HG03442 (cell line): ENCODE results near the gene CST8.

ENCODE experiments used
- ATAC-seq: cut with Tn5 transposase; IDR thresholded peaks from one replicate; pipeline ENCODE4 v1.9.1; 2021; ENCODE audit warnings: mild to moderate bottlenecking, moderate library complexity; ENCODE audit not compliant: unreplicated experiment

CST8 gene

DNA sequence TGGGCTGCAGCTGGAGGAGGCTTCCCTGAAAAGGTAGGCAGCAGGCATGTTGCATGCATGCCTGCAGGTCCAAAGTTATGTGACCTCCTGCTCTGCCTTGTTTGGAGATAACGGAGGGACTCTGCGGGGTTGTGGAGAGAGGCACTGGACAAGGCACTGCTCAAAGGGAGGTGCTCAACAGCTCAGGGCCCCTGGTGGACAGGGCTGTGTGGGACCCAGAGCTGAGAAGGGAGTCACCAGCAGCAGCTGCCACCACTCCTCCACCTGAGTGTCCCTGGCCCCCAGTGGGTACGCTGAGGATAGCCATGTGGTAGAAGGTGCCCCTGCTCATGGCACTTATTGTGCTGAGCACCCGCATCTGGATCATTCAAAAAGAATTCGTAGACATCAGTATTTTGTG lies 15.5 kb upstream of the CST8 start:
- no peak for ATAC-seq

DNA sequence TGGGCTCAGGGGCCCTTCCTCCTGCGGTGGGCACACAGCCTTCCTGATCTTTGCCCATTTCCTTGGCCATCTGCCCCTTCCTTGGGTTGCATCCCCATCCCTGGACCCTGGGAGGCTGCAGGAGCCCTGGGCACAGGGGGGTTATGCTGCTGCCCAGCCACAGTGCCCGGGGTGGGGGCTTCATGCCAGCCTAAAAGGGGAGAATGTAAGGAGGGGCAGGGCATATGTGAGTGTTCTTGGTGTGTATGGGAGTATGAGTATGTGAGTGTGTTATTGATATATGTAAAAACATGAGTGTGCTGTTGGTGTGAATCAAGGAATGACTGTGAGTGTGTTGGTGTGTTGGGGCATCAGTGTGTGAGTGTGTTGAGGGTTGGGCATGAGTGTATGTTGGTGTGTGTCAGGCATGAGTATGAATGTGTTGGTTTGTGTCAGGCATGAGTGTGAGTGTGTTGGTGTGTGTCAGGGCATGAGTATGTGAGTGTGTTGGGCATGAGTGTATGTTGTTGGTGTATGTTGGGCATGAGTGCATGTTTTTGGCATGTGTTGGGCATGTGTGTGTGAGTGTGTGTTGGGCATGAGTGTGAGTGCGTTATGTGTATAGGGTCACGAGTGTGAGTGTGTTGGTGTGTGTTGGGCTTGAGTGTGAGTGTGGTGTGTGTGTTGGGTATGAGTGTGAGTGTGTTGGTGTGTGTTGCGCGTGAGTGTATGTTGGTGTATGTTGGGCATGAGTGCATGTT lies 14.7 kb upstream of the CST8 start:
- ATAC-seq: no peak

DNA sequence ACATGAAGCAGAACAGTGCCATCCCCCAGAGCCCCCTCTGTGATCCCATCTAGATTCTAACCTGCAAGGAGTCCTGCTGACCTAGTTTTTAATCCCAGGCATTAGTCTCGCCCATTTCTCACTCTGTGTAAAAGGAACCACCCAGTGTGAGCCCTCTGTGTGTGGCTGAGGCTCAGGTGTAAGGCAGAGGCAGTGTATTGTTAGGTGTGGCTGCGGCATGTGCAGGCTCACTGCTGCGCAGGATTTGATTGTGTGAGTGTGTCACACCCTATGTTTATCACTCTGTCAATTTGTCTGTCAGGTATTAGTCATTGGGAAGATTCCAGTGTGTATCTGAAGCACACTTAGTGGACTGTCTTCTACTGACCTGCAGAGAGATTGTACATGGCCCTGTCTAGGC lies 13.7 kb upstream of the CST8 start:
- ATAC-seq: no peak

DNA sequence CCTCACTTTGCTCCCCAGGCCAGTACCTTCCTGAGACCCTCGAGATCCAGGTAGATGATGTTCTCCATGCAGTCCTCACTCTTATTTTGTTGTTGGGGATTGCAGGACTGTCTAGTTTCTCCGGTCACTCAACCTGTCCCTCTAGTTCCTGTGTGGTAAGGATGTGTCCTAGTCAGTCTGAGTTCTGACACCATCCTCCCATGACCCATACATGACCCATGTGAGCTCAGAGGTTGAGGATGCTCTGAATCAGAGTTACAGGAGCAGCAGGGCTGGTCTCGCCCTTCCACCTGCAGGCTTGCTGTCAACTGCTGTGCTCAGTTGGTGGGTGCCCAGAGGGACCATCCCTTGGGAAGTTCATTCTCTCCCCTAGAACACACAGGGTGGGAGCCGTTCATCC lies 11.9 kb upstream of the CST8 start:
- ATAC-seq: no peak

DNA sequence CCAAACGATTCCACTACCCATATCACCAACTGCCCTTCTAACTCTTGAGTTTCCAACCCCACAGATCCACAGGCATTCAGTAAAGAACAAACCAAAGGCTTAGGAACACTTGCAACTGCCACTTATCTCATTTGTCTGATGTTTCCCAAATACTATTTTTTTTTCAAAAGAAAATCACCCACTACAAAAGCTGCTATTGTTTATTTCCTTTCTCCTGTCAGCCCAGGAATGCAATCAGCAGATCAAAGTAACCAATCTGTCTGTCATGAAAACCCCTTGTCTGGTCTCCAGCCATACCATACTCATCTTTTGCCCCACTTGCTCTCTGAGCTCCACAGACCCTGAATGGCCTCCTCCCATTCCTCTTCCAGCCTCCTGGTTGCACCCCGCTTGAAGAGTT lies 8.8 kb upstream of the CST8 start:
- ATAC-seq: no peak

DNA sequence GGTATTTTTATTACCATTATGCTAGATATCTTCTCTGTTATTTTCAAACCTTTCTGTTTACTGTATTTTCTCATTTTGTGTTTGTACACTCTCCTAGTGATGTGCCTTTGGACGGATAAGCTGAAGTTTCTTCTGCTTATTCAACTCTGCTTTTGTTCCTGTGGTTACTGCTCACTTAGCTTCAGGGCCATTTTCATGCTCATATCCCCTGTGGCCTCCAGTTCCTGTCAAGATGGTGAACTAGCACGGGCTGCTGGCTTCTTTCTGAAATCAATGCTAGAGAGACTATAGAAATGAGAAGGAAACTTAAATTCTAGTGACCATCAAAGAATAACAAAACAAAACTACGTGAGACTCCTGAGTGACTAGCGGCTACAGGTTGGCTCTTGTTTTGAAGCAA lies 6.8 kb upstream of the CST8 start:
- ATAC-seq: no peak

DNA sequence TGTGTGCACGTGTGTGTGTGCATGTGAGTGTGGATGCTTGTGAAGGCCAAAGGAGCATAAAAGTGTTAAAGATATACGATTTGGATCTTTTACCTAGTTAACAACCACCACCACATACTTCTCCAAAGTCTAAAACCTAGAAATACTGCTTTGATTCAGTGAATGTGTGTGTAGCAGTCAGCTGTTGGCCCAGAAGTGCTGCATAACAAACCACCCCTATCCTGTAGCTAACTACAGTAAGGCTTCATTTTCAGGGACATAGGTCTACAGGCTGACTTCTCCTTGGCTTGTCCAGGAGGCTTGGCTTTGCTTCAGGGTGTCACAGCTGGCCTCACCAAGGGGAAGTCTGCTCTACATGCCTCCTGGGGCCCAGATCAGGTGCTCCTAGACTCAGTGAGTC lies 2.4 kb upstream of the CST8 start:
- ATAC-seq: no peak

DNA sequence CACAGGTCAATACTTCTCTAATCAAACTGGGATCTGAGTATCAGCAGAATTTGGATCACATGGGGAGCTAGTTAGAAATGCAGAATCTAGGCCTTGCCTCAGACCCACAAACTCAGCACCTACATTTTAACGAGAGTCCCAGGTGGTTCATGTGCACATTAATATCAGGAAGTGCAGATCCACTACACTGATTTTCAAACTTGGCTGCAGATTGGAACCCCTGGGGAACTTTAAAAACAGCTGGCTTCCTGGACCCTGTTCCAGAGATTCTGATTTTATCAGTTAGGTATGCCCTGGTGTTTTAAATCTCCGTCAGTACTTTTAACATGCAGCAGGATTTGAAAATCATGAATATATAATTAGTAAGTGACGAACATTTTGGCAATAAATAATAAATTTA lies 1.9 kb upstream of the CST8 start:
- ATAC-seq: no peak

DNA sequence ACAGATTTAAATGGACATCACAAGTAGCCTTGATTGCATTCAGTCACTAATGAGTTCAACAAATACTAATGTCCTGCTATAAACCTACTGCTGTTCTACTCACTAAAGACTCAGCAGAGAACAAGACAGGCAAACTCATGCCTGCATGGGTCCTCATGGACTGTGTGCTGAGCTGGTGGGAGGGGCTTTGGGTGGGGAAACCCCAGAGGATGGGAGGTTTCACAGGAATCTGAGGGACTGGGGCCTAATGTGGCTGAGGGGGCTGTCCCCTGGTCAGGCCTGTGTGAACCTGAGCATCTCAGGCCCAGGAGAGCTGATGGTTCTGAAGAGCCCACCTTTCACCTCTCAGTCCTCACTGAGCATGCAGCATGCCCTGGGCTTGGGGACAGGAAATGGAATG lies 1.4 kb downstream of the CST8 start:
- ATAC-seq: no peak

DNA sequence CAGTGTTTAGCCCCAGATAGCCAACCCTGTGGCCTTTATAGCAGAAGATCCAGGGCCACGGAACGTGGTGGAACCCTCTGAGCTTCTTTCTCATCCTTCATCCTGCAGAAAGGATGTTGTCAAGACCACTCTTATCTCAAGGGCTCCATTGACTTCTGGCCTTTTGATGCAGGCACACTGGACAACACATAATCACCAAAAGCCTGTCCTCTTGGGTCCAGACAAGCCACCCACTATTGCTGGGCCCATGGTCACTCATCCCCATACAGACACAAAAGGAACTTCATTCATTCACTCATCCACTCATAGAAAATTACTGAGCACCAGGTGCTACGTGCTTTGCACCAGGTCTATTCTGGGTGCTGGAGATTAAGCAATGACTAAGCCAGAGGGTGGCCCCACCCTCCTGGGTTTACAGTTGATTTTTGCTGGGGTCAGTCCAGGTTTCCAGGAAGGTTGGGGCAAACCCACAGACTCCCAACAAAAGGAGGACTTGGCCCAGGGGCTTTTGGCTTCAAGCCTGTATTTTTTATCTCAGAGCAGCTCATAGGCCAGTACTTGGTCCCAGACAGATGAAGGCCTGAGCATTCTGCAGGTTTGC lies 2.4 kb downstream of the CST8 start:
- no peak for ATAC-seq

DNA sequence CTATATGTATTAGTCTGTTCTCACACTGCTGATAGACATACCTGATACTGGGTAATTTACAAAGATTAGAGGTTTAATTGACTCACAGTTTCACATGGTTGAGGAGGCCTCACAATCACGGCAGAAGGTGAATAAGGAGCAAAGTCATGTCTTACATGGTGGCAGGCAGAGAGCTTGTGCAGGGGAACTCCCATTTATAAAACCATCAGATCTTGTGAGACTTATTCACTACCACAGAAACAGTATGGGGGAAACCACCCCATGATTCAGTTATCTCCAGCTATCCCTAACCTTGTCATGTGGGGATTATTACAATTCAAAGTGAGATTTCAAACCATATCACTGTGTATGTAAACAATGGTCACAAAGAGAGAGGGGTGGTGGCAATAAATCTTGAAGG lies 6.6 kb downstream of the CST8 start:
- ATAC-seq: no peak

DNA sequence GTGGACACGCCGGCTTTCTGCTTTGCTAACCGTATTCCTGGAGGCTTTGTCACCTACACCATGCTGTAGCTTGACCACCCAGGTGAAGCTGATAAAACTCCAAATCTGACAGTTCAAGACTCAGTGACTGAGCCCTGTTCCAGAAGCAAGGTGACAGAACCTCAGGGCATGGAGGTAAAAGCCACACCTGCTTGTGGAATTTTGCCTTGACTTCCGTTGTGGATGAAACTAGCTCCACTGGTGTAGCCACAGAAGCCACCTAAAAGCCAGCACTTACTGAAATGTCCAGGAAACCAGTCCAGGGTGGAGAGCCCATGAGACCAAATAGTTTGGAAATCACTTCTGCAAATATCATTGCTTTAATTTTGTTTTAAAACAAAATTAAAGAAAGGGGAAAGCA lies 11.0 kb downstream of the CST8 start:
- ATAC-seq: no peak

DNA sequence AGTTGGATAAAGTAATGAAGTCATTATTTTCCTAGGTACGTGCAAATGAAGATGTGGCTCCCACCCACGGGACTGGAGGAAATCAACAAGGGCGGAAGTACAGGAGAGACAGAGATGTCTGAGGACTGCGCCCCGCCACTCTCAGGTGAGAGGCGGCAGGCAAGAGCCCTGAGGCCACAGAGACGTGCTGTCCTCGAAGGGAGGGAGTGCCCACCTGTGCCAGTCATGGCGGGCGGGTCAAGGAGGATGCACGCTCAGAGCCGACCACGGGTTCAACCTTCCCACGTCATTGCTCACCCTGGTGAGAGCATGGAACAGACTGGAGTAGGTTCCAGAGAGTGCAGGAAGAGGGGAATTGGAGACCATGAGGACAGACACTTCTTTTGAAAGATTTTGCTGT lies 12.7 kb downstream of the CST8 start:
- no peak for ATAC-seq

DNA sequence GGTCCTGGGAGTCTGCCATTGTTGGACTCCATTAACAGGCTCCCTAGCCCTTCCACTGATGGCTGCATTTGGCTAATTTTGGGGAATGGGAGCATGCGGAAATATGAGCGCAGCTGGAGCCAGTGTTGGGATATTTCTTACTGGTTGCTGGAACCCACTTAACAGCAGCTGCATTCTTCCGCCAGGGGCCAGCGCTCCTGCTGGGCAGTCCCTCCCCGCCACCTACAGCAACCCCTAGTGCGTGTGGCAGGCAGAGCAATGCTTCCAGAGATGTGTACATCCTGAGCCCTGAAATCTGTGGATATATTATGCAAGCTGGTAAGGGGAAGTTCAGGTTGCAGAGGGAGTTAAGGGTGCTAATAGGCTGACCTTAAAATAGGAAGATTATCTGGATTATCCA lies 16.4 kb downstream of the CST8 start:
- ATAC-seq: no peak

DNA sequence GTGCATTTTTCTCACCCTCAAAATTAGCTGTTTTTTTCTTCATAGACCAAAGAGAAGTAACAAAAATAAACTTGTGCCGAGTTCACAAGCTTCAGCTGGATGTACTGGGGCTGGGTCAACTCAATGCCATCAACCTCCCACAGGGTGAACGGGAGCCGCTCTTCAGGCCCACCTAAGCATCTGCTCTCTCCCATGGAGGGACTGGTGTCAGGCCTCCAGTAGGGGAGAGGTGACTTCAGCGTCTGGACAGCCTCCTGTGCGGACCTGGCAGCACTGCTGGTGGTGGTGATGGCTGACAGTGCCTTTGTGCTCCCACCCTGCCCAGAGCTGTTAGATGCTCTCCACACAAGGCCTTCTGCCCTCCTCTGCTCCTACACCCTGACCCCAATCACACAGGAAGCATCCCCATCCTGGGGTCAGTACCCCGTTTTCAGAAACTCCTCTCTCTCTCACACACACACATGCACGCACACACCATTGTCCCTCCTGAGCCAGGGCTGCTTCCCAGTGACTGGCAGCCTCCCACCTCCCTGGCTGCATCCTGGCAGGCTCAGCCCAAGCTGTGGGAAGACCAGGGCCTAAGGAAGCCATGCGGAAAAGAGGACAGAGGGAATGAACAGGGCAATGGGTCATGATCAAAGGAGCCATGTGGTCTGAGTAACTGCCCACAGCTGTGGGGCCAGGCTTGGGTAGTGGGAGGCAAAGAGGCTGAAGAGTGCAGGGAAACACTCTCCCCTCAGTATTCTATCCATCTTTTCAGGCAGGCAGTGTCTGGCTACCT lies 17.7 kb downstream of the CST8 start:
- ATAC-seq: no peak

DNA sequence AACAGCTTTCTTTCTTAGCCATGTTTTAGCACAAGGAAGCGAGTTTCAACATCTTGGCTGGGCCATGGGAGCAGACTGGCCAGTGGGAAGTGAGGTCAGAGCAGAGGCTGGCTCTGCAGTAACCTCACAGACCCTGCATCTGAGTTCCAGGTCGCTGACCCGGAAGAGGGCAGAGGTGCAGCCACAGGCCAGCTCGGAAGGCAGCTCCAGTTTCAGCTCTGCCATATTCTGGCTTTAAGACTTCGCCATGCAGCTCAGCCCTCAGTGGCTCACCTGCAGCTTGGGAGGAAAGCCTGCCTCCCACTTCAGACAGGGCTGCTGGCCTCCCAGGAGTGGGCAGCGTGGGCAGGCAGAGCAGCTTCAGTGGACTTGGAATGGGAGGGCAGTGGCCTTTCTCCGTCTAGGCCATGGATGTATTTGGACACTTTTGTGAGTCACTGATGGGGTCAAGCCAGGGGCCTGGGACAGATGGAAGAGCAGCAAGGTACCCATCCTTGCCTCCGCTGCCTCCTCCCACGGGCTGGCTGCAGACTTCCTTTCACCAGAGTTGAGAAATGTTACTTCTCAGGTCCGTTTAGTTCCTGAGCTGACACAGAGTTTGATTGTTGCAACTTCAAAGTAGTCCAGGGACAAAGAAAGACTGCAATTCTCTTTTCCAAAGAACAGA lies 18.5 kb downstream of the CST8 start:
- ATAC-seq: no peak

DNA sequence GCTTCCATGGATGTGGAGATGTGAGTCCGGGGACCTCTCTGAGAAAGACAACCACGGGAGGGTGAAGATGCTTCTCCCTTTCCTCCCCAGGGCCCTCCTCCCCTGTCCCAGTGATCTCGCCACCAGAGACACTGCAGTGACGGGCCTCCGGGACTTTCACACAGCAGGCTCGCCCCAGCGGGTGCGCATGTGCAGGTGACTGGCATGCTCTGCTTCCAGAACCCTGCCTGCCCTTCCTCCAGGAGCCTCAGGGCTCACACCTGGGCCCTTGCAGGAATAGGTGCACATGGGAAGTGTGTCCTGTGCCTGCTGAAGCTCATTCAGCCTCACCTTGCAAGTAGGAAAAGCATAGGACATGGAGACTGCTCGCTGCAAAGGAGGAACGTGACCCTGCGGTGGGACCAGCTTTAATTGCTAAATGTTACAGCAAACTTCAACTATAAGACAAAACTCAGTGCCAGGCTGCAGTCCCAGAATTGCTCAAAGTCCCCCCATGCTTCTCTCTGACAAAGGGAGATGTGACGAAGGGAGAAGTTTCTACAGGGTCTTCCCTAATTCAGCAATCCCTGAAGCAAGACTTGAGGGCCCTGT lies 19.2 kb downstream of the CST8 start:
- no peak for ATAC-seq

DNA sequence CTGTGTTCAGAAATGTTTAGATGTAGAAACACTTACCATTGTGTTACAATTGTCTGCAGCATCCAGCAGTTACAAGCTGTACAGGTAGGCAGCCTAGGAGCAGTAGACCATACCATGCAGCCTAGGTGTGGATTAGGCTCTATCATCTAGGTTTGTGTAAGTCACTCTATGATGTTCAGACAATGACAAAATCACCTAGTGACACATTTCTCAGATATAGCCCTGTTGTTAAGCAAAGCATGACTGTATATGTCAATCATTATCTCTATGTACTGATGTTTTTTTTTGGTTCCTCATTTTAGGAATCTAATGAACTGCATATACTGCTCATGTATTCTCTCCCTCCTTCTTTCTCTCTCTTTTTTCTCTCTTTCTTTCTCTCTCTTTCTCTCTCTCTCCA lies 22.2 kb downstream of the CST8 start:
- no peak for ATAC-seq

DNA sequence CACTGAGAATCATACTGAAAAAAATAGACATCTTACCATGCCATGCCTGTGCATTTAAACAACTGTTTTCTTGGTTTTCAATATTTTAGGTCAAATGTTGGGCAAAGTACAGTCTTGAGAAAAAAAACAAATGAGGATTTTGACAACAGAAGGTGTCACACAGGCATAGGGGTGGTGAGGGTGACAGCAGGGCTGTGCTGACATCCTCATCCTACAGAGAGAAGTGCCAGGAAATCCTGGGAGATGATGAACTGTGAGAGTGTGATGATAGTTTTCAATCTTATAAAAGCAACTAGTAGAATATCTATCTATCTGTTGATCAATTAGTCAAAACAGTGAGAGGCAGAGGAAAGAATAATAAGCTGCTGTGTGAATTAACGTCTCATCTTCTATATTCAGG lies 23.9 kb downstream of the CST8 start:
- ATAC-seq: no peak

DNA sequence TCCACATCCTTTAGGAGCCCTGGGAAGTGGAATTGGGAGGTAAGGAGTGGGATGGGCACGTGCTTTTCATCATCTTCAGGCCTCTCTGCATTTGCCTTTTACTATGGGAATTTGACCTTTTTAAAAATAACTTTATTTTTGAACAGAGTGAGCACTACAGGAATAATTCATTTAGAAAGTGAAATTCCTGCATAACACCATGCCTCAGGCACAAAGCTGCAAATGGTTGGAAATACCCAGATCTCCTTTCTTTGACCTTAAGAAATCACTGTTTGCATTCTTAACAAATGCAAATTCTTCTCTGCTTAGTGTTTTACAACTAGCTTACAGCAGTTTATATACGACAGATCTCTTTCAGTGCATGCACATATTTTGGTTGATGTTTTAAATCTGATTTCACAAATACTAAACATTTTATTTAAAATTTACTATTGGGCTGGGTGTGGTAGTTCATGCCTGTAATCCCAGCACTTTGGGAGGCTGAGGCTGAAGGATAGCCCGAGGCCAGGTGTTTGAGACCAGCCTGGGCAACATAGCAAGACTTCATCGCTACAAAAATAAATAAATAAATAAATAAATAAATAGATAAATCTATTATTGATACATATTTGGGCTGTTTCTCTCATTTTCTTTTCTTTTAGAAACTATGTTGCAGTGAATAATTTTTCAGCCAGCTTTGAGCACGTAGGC lies 24.5 kb downstream of the CST8 start:
- no peak for ATAC-seq

DNA sequence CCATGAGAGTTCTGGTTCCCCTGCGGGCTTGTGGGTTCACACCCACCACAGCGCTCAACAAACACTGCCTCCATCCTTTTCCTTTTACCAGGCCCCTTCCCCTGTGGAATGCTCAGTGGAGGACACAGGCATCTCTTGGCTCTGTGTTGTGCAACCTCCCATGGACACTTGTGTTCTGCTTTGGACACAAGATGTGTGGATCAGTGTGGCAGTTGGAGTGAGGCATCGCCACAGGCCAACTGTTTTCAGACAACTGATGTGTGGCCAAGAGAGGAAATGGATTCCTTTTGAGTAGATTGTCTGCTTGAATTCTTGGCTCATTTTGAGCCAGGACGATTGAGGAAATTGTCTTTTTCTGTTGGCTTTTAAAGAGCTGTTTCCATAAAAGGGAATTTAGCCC lies 26.8 kb downstream of the CST8 start:
- ATAC-seq: no peak
